Stimulated activated naive CD4-positive, alpha-beta T cell (primary cell): Measurements from ENCODE around the gene SLC1A7.
"Not testable (repeated sequence)": the region's sequence is repeated elsewhere in the genome, so short reads cannot be mapped to it uniquely, and the experiment has no call there.

Experiments
- DNase-seq, 6 experiments: peaks; one replicate each; lab custom pipeline; 2025; lab: John Stamatoyannopoulos, UW

The SLC1A7 gene

GRCh38 chr1:53142226-53142853, at the start of gene SLC1A7:
Gene SLC1A7, minus strand, starts transcription at chr1:53142638. Its CDS starts 189 bp downstream, at chr1:53142449.
- no peak for DNase-seq

DNA sequence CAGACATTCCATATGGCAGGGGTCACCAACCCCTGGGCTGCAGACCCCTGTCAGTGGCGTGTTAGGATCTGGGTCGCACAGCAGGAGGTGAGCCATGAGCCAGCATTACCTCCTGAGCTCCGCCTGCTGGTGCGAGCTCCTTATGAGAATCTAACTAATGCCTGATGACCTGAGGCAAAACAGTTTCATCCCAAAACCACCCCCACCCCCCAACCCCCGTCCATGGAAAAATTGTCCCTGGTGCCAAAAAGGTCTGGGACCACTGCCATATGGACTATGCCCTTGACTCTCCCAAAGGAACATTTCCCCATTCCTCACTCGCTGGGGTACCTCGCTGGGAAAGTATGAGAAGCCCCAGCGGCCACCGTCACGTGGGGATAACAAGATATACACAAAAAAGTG, 47.8 kb upstream of the SLC1A7 start:
- DNase-seq, result no peak

DNA sequence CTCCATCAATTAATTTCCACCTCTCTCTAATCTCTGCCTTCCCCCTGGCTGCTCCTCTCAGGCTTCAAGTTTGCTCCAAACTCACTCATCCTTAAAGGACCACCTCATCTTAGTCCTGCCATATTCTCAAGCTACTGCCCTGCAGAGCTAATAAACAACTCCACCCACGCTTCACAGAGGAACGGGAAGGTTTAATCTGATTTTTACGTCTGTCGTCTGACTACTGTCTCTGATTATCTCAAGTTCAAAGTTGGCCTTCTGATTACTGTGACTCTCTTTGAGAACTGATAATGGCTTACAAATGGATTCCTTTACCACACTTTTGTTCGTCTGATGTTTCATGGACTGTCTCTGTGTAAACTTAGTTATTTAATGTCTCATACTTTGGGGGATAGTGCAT, 46.6 kb upstream of the SLC1A7 start:
- DNase-seq, result no peak

DNA sequence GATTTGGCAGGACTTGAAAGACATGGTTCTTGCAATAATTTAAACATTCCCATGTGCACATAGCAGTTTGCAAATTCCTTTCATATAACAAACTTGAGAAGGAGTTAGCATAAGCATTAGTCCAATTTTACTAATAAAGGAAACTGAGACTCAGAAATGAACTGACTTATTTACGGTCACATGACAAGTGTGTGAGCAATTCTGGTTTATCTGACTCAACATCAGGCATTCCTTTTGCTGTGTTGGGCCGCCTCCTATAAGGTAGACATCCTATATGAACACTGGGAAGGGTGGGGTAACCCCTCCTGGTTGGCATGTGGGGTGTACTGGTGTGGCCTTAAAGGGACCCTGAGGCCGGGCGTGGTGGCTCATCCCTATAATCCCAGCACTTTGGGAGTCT, 45.7 kb upstream of the SLC1A7 start:
- no peak for DNase-seq

- no peak for DNase-seq
These were observed 45.0 kb upstream of the SLC1A7 start for GRCh38 chr1:53187401-53187800.

GRCh38 chr1:53186533-53186932, 44.1 kb upstream of the SLC1A7 start:
- DNase-seq, result no peak

GRCh38 chr1:53185955-53186297, 43.5 kb upstream of the SLC1A7 start:
- DNase-seq, result not testable (repeated sequence)

- DNase-seq, result no peak
These were observed 40.9 kb upstream of the SLC1A7 start for GRCh38 chr1:53183095-53183990.

DNA sequence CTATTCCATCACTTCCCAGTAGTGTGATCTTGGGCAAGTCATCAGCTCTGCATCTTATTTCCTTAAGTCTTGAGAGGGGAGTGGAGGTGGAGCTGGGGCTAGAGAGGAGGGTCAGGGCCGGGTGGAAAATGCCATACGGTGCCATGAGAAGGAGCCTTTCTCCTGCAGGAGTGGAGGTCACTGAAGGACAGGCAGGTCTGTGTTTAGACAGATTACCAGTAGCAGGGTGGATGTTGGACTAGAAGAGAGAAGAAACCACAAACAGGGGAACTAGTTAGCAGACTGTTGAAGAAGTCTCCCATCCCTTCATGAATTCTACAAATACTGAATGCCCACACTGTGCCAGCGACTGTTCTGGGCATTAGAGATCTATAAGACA, 40.3 kb upstream of the SLC1A7 start:
- DNase-seq, result no peak

DNA sequence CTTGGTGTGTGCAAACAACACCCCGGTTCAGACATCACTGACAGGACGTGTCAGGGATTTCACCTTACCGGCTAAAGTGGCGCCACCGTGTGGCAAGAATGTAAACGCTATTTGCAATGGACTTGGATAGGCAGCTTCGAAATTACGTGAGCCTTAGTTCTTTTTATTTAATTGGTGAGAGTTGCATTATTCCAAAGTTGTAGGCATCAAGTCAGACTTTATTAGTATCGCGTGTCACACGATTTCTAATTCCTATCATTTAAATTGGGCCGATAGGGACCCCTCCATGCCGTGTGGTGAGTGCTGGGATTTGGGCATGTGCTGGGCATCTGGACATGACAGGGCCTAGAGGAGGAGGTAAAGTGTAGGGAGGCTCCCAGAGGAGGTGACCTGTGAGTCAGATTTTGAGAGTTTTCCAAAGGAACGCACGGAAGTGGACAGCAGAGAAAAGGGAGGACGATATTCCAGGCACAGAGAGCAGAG, 39.7 kb upstream of the SLC1A7 start:
- DNase-seq, result peak; percentile 41 to 78 (median 59)

GRCh38 chr1:53180951-53181350, 38.5 kb upstream of the SLC1A7 start:
- DNase-seq, result no peak

- no peak for DNase-seq
These were observed 37.8 kb upstream of the SLC1A7 start for GRCh38 chr1:53180226-53180625.

DNA sequence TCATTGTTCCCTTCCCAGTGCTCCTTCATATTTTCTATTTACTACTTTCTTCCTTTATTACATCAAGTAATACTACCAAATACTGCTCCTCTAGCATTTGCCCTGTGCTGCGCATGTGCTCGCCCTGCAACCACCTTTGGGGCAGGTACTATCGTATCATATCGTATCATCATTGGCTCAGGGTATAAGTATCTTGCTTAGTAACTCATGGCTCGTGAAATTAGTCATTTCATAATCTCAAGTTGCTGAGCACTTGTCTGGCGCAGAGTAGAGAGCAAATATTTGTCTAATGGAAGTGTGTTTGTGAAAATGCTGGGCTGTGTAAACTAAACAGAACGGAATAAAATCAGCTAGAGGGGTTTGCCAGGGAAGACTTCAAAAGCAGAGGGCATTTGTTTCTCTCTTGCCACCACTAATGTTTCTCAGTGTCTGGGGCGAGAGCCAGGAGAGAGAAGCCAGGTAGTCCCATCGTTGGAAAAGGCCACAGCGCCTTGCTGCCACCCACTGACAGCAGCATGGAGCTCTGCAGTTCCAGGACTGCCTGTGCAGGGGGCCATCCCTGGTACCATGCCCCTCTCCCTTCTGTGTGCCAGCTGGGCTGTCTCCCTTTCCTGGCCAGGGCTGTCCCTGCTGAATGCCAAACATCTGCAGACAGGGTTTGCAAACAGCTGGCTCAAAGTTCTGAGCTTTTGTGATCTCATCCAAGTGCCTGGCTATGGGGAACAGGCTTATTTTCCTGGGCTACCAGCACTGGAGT, 34.2 kb upstream of the SLC1A7 start:
- DNase-seq, result no peak

DNA sequence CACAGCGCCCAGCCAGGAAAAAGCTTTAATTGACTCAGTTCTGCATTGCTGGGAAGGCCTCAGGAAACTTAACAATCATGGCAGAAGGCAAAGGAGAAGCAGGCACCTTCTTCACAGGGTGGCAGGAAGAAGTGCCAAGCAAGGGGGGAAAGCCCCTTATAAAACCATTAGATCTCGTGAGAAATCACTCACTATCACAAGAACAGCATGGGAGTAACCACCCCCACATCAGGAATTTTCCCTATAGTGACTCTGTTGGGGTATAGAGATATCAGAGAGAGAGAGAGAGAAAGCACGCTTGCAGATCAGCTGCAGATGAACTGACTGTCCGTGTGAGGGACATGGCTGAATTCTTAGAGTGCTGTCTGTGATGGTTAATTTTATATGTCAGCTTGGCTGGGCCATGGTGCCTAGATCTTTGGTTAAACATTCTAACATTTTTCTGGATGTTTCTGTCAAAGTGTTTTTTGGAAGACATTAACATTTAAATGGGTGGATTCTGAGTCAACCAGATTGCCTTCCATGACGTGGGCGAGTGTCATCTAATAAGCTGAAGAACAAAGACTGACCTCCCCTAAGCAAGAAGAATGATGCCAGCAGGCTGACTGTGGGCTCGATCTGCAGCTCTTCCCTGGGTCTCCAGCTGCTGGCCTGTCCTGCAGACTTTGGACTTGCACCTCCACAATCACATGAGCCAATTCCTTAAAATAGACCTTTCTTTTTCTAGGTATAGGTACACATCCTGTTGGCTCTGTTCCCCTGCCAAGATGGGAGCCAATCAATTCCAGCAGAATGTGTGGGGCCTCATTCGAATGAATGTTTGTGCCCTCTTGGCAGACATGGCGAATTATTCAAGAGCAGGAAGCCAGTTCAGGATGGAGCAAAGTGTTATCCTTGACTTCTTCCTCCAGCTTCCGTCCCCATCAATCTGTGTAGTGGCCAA, 32.8 kb upstream of the SLC1A7 start:
- DNase-seq, result no peak

- DNase-seq, result no peak
These were observed 30.1 kb upstream of the SLC1A7 start for GRCh38 chr1:53172426-53173128.

- DNase-seq, result no peak
These were observed 24.5 kb upstream of the SLC1A7 start for GRCh38 chr1:53166912-53167311.

GRCh38 chr1:53166366-53166765, 23.9 kb upstream of the SLC1A7 start:
- no peak for DNase-seq

GRCh38 chr1:53165408-53165961, 23.0 kb upstream of the SLC1A7 start:
- DNase-seq, result no peak

GRCh38 chr1:53163291-53163768, 20.9 kb upstream of the SLC1A7 start:
- no peak for DNase-seq

DNA sequence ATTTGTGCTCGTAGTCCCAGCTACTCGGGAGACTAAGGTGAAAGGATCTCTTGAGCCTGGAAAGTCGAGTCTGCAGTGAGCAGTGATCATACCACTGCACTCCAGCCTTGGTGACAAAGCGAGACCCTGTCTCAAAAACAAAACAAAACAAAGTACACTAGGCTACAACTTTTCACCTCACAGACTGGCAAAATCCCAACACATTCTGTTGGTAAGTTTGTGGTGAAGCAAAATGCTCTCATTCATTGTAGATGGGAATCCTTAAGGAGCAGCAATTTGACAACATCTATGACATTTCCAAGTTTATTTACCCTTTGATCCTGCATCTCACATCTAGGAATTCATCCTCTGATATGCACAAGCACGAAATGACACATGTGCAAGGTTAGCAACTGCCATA, 20.2 kb upstream of the SLC1A7 start:
- no peak for DNase-seq
